Peyer's patch (tissue), 4 donors: ENCODE measurements around the gene FGFRL1.

Experiments
- CTCF ChIP-seq, 6 experiments: fragments of 450-650 bp in 4 of 6; fragments of 200-600 bp in 2 of 6; sonication (generic) in 1 of 6; IDR thresholded peaks; one replicate each; pipeline ENCODE4 v1.5.1; 2017 to 2019; ENCODE audit warnings: antibody characterized with exemption in 6 of 6, mild to moderate bottlenecking in 3 of 6, moderate library complexity in 1 of 6
- POLR2A ChIP-seq, 2 donors: fragments of 450-650 bp; IDR thresholded peaks; one replicate each; pipeline ENCODE4 v1.5.1; 2017; ENCODE audit warnings: antibody characterized with exemption in 2 of 2, mild to moderate bottlenecking in 2 of 2, moderate library complexity in 2 of 2

GRCh38 chr4:982814-983213 is 28.6 kb upstream of the FGFRL1 start:
- no peak for TF ChIP-seq POLR2A (IDR thresholded peaks at IDR 0.05)
- no peak for TF ChIP-seq CTCF (IDR thresholded peaks at IDR 0.05)
